CD8-positive, alpha-beta memory T cell (primary cell): ENCODE data around the gene CRIP1. TPM values are rescaled to one million over a fixed set of nuclear protein-coding genes. Genes with fewer than 3 reads are reported as not detected.

Experiments used
- CTCF ChIA-PET: fragments of 350-600 bp; sonication (Branson Sonifier 250); formaldehyde crosslinking; loops from one replicate; lab custom pipeline; 2021; ENCODE audit warnings: antibody characterized with exemption; lab: Charles Lee
- POLR2A ChIA-PET: fragments of 350-600 bp; sonication (Branson Sonifier 250); formaldehyde crosslinking; loops from one replicate; lab custom pipeline; 2021; ENCODE audit warnings: antibody characterized with exemption; lab: Charles Lee
- DNase-seq, 5 donors: peaks; one replicate each; pipeline versions ENCODE4 v3.0.0 to v3.0.0-alpha.2; 2020 to 2022; ENCODE audit warnings: mixed read lengths in 1 of 5
- H3K27ac ChIP-seq: one replicate; pipeline ENCODE4 v1.7.0; 2013; ENCODE audit warnings: low read depth, mild to moderate bottlenecking, low read length, moderate library complexity
- H3K27me3 ChIP-seq: 2 replicates; pipeline ENCODE4 v1.7.0; 2013; ENCODE audit warnings: low read length, mild to moderate bottlenecking; ENCODE audit not compliant: insufficient read depth, poor library complexity, severe bottlenecking
- H3K36me3 ChIP-seq: 2 replicates; pipeline ENCODE4 v1.7.0; 2013; ENCODE audit warnings: mild to moderate bottlenecking, low read length, moderate library complexity; ENCODE audit not compliant: insufficient read depth
- H3K4me1 ChIP-seq: 2 replicates; pipeline ENCODE4 v1.7.0; 2013; ENCODE audit warnings: mild to moderate bottlenecking, low read length, moderate library complexity; ENCODE audit not compliant: insufficient read depth
- H3K4me3 ChIP-seq: 2 replicates; pipeline ENCODE4 v1.7.0; 2013; ENCODE audit warnings: mild to moderate bottlenecking, low read length
- H3K9me3 ChIP-seq: 2 replicates; pipeline ENCODE4 v1.7.0; 2013; ENCODE audit warnings: mild to moderate bottlenecking, low read length
- H3K27ac Mint-ChIP-seq, 8 donors: one replicate each; pipeline ENCODE4 v1.8.0; 2020 to 2021; ENCODE audit warnings: mixed read lengths in 8 of 8, mild to moderate bottlenecking in 6 of 8, inconsistent platforms in 3 of 8, moderate library complexity in 3 of 8
- H3K27me3 Mint-ChIP-seq, 2 donors: one replicate each; pipeline ENCODE4 v1.8.0; 2020 to 2021; ENCODE audit warnings: mixed read lengths in 2 of 2, mild to moderate bottlenecking in 1 of 2, moderate library complexity in 1 of 2
- H3K36me3 Mint-ChIP-seq, 3 donors: one replicate each; pipeline ENCODE4 v1.8.0; 2020 to 2021; ENCODE audit warnings: mixed read lengths in 3 of 3, inconsistent platforms in 1 of 3, mild to moderate bottlenecking in 1 of 3
- H3K4me1 Mint-ChIP-seq, 3 donors: one replicate each; pipeline ENCODE4 v1.8.0; 2020 to 2021; ENCODE audit warnings: mixed read lengths in 3 of 3, inconsistent platforms in 1 of 3, mild to moderate bottlenecking in 1 of 3
- H3K4me3 Mint-ChIP-seq, 7 donors: one replicate each; pipeline ENCODE4 v1.8.0; 2020 to 2021; ENCODE audit warnings: mixed read lengths in 7 of 7, mild to moderate bottlenecking in 6 of 7, moderate library complexity in 4 of 7, inconsistent platforms in 2 of 7
- H3K9me3 Mint-ChIP-seq, 5 donors: one replicate each; pipeline ENCODE4 v1.8.0; 2020 to 2022; ENCODE audit warnings: mixed read lengths in 5 of 5, mild to moderate bottlenecking in 3 of 5, moderate library complexity in 2 of 5, inconsistent platforms in 1 of 5
- polyA plus RNA-seq: library from polyadenylated mRNA; unstranded; fragments of 300-500 nt; fragmentation: Illumina TruSeq; gene quantifications from one replicate; pipeline ENCODE4 v1.2.3, GENCODE V29; 2021
- total RNA-seq, 2 experiments: library from RNA; stranded (reverse); gene quantifications; one replicate each; pipeline ENCODE4 v1.2.3, GENCODE V29; 2021

The CRIP1 gene
- total and polyA plus RNA-seq, 3 experiments from 2014 or later: 463 to 1,031 (median 468) TPM

GRCh38 chr14:105492031-105492970 lies 5.6 kb downstream of the CRIP1 start:
- Histone ChIP-seq H3K9me3 (no peaks in the 10 kb centered on the region), H3K36me3 (no peaks in the 10 kb centered on the region), H3K4me1 (peaks cover 24% of the 10 kb centered on the region), H3K27ac (no peak overlapping the region), H3K4me3 (peak overlapping the region; percentile 58), H3K27me3 (no peaks in the 10 kb centered on the region)
- peak overlapping the region; percentile 80 to 93 (median 86) for H3K4me3 Mint-ChIP-seq
- ChIA-PET POLR2A (interaction anchor here (1.0 kb wide), 1 partner anchor 191 kb away, joined by 3 read pairs; no protein-coding TSS in a partner anchor), CTCF (interaction anchor here (0.7 to 5.8 kb wide), 5 partner anchors 11 to 121 kb away, joined by 3 to 135 read pairs (median 7); no protein-coding TSS in a partner anchor)
- H3K27me3 Mint-ChIP-seq: peaks cover 0 to 5% of the 10 kb centered on the region in 2 donors
- H3K9me3 Mint-ChIP-seq: no peaks in the 10 kb centered on the region
- H3K36me3 Mint-ChIP-seq: peaks cover 0 to 24% (median 0%) of the 10 kb centered on the region in 3 donors
- peak overlapping the region in 7 of 8 donors; percentile 80 to 98 (median 94) for H3K27ac Mint-ChIP-seq
- peak in 1 of 5 donors; percentile 60 for DNase-seq
- H3K4me1 Mint-ChIP-seq: peaks cover 6 to 39% (median 14%) of the 10 kb centered on the region in 3 donors

- DNase-seq: peak in 2 of 5 donors; percentile 2 to 54
- CTCF ChIA-PET: interaction anchor here (1.5 to 5.8 kb wide), 3 partner anchors 12 to 121 kb away, joined by 7 to 135 read pairs (median 7); no protein-coding TSS in a partner anchor
- peak overlapping the region in 5 of 8 donors; percentile 60 to 83 (median 75) for H3K27ac Mint-ChIP-seq
Measured at GRCh38 chr14:105492971-105493871, 6.5 kb downstream of the CRIP1 start.

GRCh38 chr14:105493921-105494605 lies 7.4 kb downstream of the CRIP1 start:
- Mint-ChIP-seq H3K36me3 (peaks cover 0 to 18% (median 0%) of the 10 kb centered on the region in 3 donors), H3K27me3 (peaks cover 0 to 5% of the 10 kb centered on the region in 2 donors), H3K27ac (peak overlapping the region in 2 of 8 donors; percentile 50 to 75), H3K9me3 (no peaks in the 10 kb centered on the region), H3K4me3 (peak overlapping the region in 1 of 7 donors; percentile 70), H3K4me1 (peaks cover 6 to 23% (median 11%) of the 10 kb centered on the region in 3 donors)
- ChIA-PET POLR2A (interaction anchor here (1.0 kb wide), 1 partner anchor 123 kb away, joined by 3 read pairs; no protein-coding TSS in a partner anchor), CTCF (interaction anchor here (5.8 kb wide), 1 partner anchor 13 kb away, joined by 135 read pairs; no protein-coding TSS in a partner anchor)
- Histone ChIP-seq H3K9me3 (no peaks in the 10 kb centered on the region), H3K27ac (no peak overlapping the region), H3K27me3 (no peaks in the 10 kb centered on the region), H3K36me3 (no peaks in the 10 kb centered on the region), H3K4me1 (peaks cover 10% of the 10 kb centered on the region), H3K4me3 (no peak overlapping the region)
- peak in 2 of 5 donors; percentile 6 to 49 for DNase-seq

More at GRCh38 chr14:105492971-105493871, 6.5 kb downstream of the CRIP1 start:
- Mint-ChIP-seq H3K4me3 (peak overlapping the region in 2 of 7 donors; percentile 49 to 78), H3K9me3 (no peaks in the 10 kb centered on the region), H3K36me3 (peaks cover 0 to 18% (median 0%) of the 10 kb centered on the region in 3 donors), H3K27me3 (peaks cover 0 to 5% of the 10 kb centered on the region in 2 donors), H3K4me1 (peaks cover 6 to 31% (median 13%) of the 10 kb centered on the region in 3 donors)
- H3K36me3 ChIP-seq: no peaks in the 10 kb centered on the region
- POLR2A ChIA-PET: interaction anchor here (1.0 kb wide), 1 partner anchor 122 kb away, joined by 3 read pairs; no protein-coding TSS in a partner anchor
- no peaks in the 10 kb centered on the region for H3K9me3 ChIP-seq
- no peak overlapping the region for H3K4me3 ChIP-seq
- H3K27me3 ChIP-seq: no peaks in the 10 kb centered on the region
- H3K27ac ChIP-seq: no peak overlapping the region
- H3K4me1 ChIP-seq: peaks cover 19% of the 10 kb centered on the region

GRCh38 chr14:105494606-105494929 lies 7.9 kb downstream of the CRIP1 start:
- no peak for DNase-seq
- Mint-ChIP-seq H3K27ac (peak overlapping the region in 1 of 8 donors; percentile 75), H3K36me3 (peaks cover 0 to 13% (median 0%) of the 10 kb centered on the region in 3 donors), H3K9me3 (no peaks in the 10 kb centered on the region), H3K27me3 (peaks cover 0 to 4% of the 10 kb centered on the region in 2 donors), H3K4me1 (peaks cover 3 to 18% (median 6%) of the 10 kb centered on the region in 3 donors), H3K4me3 (peak overlapping the region in 1 of 7 donors; percentile 70)
- ChIA-PET CTCF (no interaction called here), POLR2A (no interaction called here)
- Histone ChIP-seq H3K27me3 (no peaks in the 10 kb centered on the region), H3K9me3 (no peaks in the 10 kb centered on the region), H3K27ac (no peak overlapping the region), H3K4me3 (no peak overlapping the region), H3K36me3 (no peaks in the 10 kb centered on the region), H3K4me1 (peaks cover 5% of the 10 kb centered on the region)

- peak in 1 of 5 donors; percentile 46 for DNase-seq
- Histone ChIP-seq H3K36me3 (no peaks in the 10 kb centered on the region), H3K4me1 (peaks cover 5% of the 10 kb centered on the region), H3K27ac (no peak overlapping the region), H3K9me3 (no peaks in the 10 kb centered on the region), H3K27me3 (no peaks in the 10 kb centered on the region), H3K4me3 (no peak overlapping the region)
- Mint-ChIP-seq H3K9me3 (no peaks in the 10 kb centered on the region), H3K4me3 (no peak overlapping the region), H3K4me1 (peaks cover 0 to 15% (median 5%) of the 10 kb centered on the region in 3 donors), H3K27ac (peak overlapping the region in 1 of 8 donors; percentile 75), H3K27me3 (peaks cover 0 to 5% of the 10 kb centered on the region in 2 donors), H3K36me3 (peaks cover 0 to 12% (median 0%) of the 10 kb centered on the region in 3 donors)
- ChIA-PET CTCF (no interaction called here), POLR2A (no interaction called here)
Measured at GRCh38 chr14:105495101-105495989, 8.7 kb downstream of the CRIP1 start.

- peaks cover 0 to 5% of the 10 kb centered on the region in 2 donors for H3K27me3 Mint-ChIP-seq
- Histone ChIP-seq H3K36me3 (no peaks in the 10 kb centered on the region), H3K27ac (no peak overlapping the region), H3K4me1 (peaks cover 5% of the 10 kb centered on the region), H3K4me3 (no peak overlapping the region), H3K9me3 (no peaks in the 10 kb centered on the region), H3K27me3 (no peaks in the 10 kb centered on the region)
- peak overlapping the region in 1 of 7 donors; percentile 65 for H3K4me3 Mint-ChIP-seq
- CTCF ChIA-PET: no interaction called here
- POLR2A ChIA-PET: no interaction called here
- peaks cover 0 to 10% (median 2%) of the 10 kb centered on the region in 3 donors for H3K4me1 Mint-ChIP-seq
- peaks cover 0 to 12% (median 0%) of the 10 kb centered on the region in 3 donors for H3K36me3 Mint-ChIP-seq
- DNase-seq: peak in 1 of 5 donors; percentile 47
- peak overlapping the region in 3 of 8 donors; percentile 11 to 74 (median 47) for H3K27ac Mint-ChIP-seq
- no peaks in the 10 kb centered on the region for H3K9me3 Mint-ChIP-seq
Measured at GRCh38 chr14:105495990-105496830, 9.5 kb downstream of the CRIP1 start.
